Osteocyte (in vitro differentiated cells): ENCODE results near the gene SYNJ2. TPM values are rescaled to one million over a fixed set of nuclear protein-coding genes. Genes with fewer than 3 reads are reported as not detected.

Source experiments
- DNase-seq: peaks from one replicate; pipeline ENCODE4 v3.0.0; 2021; ENCODE audit warnings: mixed read lengths; ENCODE audit not compliant: unreplicated experiment; ENCODE audit errors: extremely low spot score
- H3K27ac Mint-ChIP-seq: one replicate; pipeline ENCODE4 v1.8.0; 2021; ENCODE audit warnings: mild to moderate bottlenecking, mixed read lengths; ENCODE audit not compliant: unreplicated experiment
- H3K27me3 Mint-ChIP-seq: one replicate; pipeline ENCODE4 v1.8.0; 2021; ENCODE audit warnings: mixed read lengths; ENCODE audit not compliant: unreplicated experiment
- H3K36me3 Mint-ChIP-seq: one replicate; pipeline ENCODE4 v1.8.0; 2021; ENCODE audit warnings: mixed read lengths; ENCODE audit not compliant: unreplicated experiment
- H3K4me1 Mint-ChIP-seq: one replicate; pipeline ENCODE4 v1.8.0; 2021; ENCODE audit warnings: mixed read lengths; ENCODE audit not compliant: unreplicated experiment
- H3K4me3 Mint-ChIP-seq: one replicate; pipeline ENCODE4 v1.8.0; 2021; ENCODE audit warnings: mild to moderate bottlenecking, moderate library complexity, mixed read lengths; ENCODE audit not compliant: unreplicated experiment
- H3K9me3 Mint-ChIP-seq: one replicate; pipeline ENCODE4 v1.8.0; 2021; ENCODE audit warnings: mixed read lengths; ENCODE audit not compliant: unreplicated experiment
- total RNA-seq: library from RNA; stranded (reverse); gene quantifications from 2 replicates; pipeline ENCODE4 v1.2.1, GENCODE V29; 2021
- TF ChIP-seq, protein P1 (sequence below): fragments of 200-600 bp; sonication (generic); IDR thresholded peaks from 2 replicates; pipeline ENCODE4 v1.5.0; 2021; ENCODE audit warnings: antibody characterized with exemption, mild to moderate bottlenecking, moderate library complexity

Gene SYNJ2
- total RNA-seq, 1 donor from 2014 or later, result 94.5 TPM

- TF ChIP-seq, protein P1, sequence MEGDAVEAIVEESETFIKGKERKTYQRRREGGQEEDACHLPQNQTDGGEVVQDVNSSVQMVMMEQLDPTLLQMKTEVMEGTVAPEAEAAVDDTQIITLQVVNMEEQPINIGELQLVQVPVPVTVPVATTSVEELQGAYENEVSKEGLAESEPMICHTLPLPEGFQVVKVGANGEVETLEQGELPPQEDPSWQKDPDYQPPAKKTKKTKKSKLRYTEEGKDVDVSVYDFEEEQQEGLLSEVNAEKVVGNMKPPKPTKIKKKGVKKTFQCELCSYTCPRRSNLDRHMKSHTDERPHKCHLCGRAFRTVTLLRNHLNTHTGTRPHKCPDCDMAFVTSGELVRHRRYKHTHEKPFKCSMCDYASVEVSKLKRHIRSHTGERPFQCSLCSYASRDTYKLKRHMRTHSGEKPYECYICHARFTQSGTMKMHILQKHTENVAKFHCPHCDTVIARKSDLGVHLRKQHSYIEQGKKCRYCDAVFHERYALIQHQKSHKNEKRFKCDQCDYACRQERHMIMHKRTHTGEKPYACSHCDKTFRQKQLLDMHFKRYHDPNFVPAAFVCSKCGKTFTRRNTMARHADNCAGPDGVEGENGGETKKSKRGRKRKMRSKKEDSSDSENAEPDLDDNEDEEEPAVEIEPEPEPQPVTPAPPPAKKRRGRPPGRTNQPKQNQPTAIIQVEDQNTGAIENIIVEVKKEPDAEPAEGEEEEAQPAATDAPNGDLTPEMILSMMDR, result no peak
- H3K4me1 Mint-ChIP-seq, result peaks cover 86% of the 10 kb centered on the region
- H3K36me3 Mint-ChIP-seq, result peaks cover 37% of the 10 kb centered on the region
- no peak overlapping the region for H3K4me3 Mint-ChIP-seq
- no peaks in the 10 kb centered on the region for H3K27me3 Mint-ChIP-seq
- no peaks in the 10 kb centered on the region for H3K9me3 Mint-ChIP-seq
- no peak overlapping the region for H3K27ac Mint-ChIP-seq
- DNase-seq, result no peak
Measured at GRCh38 chr6:158036261-158036660, 54.6 kb downstream of the SYNJ2 start.

- TF ChIP-seq, protein P1, result no peak
- Mint-ChIP-seq H3K27ac (no peak overlapping the region), H3K4me1 (peaks cover 86% of the 10 kb centered on the region), H3K4me3 (no peak overlapping the region), H3K36me3 (peaks cover 37% of the 10 kb centered on the region), H3K9me3 (no peaks in the 10 kb centered on the region), H3K27me3 (no peaks in the 10 kb centered on the region)
- no peak for DNase-seq
Measured at GRCh38 chr6:158037021-158037420, 55.4 kb downstream of the SYNJ2 start.

GRCh38 chr6:158037771-158038170 lies 56.1 kb downstream of the SYNJ2 start:
- Mint-ChIP-seq H3K36me3 (peaks cover 42% of the 10 kb centered on the region), H3K4me1 (peaks cover 86% of the 10 kb centered on the region), H3K27me3 (no peaks in the 10 kb centered on the region), H3K27ac (peak overlapping the region; percentile 38), H3K4me3 (no peak overlapping the region), H3K9me3 (no peaks in the 10 kb centered on the region)
- TF ChIP-seq, protein P1, result no peak
- no peak for DNase-seq

GRCh38 chr6:158038291-158039177 lies 56.9 kb downstream of the SYNJ2 start:
- Mint-ChIP-seq H3K4me1 (peaks cover 84% of the 10 kb centered on the region), H3K4me3 (no peak overlapping the region), H3K27ac (peak overlapping the region; percentile 95), H3K27me3 (no peaks in the 10 kb centered on the region), H3K36me3 (peaks cover 43% of the 10 kb centered on the region), H3K9me3 (no peaks in the 10 kb centered on the region)
- no peak for DNase-seq
- TF ChIP-seq, protein P1, result no peak

GRCh38 chr6:158039178-158039557 lies 57.5 kb downstream of the SYNJ2 start:
- TF ChIP-seq, protein P1, result no peak
- DNase-seq, result no peak
- peaks cover 81% of the 10 kb centered on the region for H3K4me1 Mint-ChIP-seq
- H3K27ac Mint-ChIP-seq, result peak overlapping the region; percentile 95
- H3K27me3 Mint-ChIP-seq, result no peaks in the 10 kb centered on the region
- no peaks in the 10 kb centered on the region for H3K9me3 Mint-ChIP-seq
- H3K4me3 Mint-ChIP-seq, result peak overlapping the region; percentile 38
- peaks cover 40% of the 10 kb centered on the region for H3K36me3 Mint-ChIP-seq
